Measurements from ENCODE around the gene COQ2. TPM values are rescaled to one million over a fixed set of nuclear protein-coding genes. Genes with fewer than 3 reads are reported as not detected.

COQ2 gene
- total RNA-seq, 6 experiments from 2014 or later: 15.4 to 23.2 (median 20.6) TPM

- peaks cover 3% of the 10 kb centered on the region; the same call in 1 of the 2 replicates for H3K27me3 Mint-ChIP-seq (ENCODE audit: insufficient read depth)
- no peaks in the 10 kb centered on the region; the same call in 1 of the 2 replicates for H3K36me3 Mint-ChIP-seq (ENCODE audit: low read depth)
- DNase-seq: no peak
- peaks cover 10% of the 10 kb centered on the region for H3K4me1 Mint-ChIP-seq (ENCODE audit: low read depth)
- TF ChIP-seq CTCF (IDR thresholded peaks at IDR 0.05): no peak
- no peak overlapping the region for H3K4me3 Mint-ChIP-seq
- H3K27ac Mint-ChIP-seq: no peak overlapping the region
- H3K9me3 Mint-ChIP-seq: no peaks in the 10 kb centered on the region
Observed at GRCh38 chr4:83315341-83315870, 30.8 kb upstream of the COQ2 start.

GRCh38 chr4:83308672-83309071 is 24.1 kb upstream of the COQ2 start:
- Mint-ChIP-seq H3K4me3 (no peak overlapping the region), H3K9me3 (no peaks in the 10 kb centered on the region), H3K27me3 (ENCODE audit: insufficient read depth) (peaks cover 15% of the 10 kb centered on the region), H3K4me1 (ENCODE audit: low read depth) (no peaks in the 10 kb centered on the region), H3K36me3 (ENCODE audit: low read depth) (no peaks in the 10 kb centered on the region; the same call in 1 of the 2 replicates), H3K27ac (no peak overlapping the region)
- no peak for TF ChIP-seq CTCF (IDR thresholded peaks at IDR 0.05)
- no peak for DNase-seq

GRCh38 chr4:83307920-83308319 is 23.3 kb upstream of the COQ2 start:
- no peak overlapping the region for H3K4me3 Mint-ChIP-seq
- H3K36me3 Mint-ChIP-seq (ENCODE audit: low read depth): no peaks in the 10 kb centered on the region; the same call in 1 of the 2 replicates
- no peak for TF ChIP-seq CTCF (IDR thresholded peaks at IDR 0.05)
- no peaks in the 10 kb centered on the region for H3K4me1 Mint-ChIP-seq (ENCODE audit: low read depth)
- H3K9me3 Mint-ChIP-seq: no peaks in the 10 kb centered on the region
- peaks cover 15% of the 10 kb centered on the region for H3K27me3 Mint-ChIP-seq (ENCODE audit: insufficient read depth)
- no peak for DNase-seq
- no peak overlapping the region for H3K27ac Mint-ChIP-seq

- no peak for TF ChIP-seq CTCF (IDR thresholded peaks at IDR 0.05)
- H3K4me3 Mint-ChIP-seq: no peak overlapping the region
- no peaks in the 10 kb centered on the region for H3K9me3 Mint-ChIP-seq
- no peak overlapping the region for H3K27ac Mint-ChIP-seq
- peaks cover 15% of the 10 kb centered on the region for H3K27me3 Mint-ChIP-seq (ENCODE audit: insufficient read depth)
- DNase-seq: no peak
- no peaks in the 10 kb centered on the region for H3K4me1 Mint-ChIP-seq (ENCODE audit: low read depth)
- no peaks in the 10 kb centered on the region for H3K36me3 Mint-ChIP-seq (ENCODE audit: low read depth)
Observed at GRCh38 chr4:83305187-83305586, 20.6 kb upstream of the COQ2 start.

DNA sequence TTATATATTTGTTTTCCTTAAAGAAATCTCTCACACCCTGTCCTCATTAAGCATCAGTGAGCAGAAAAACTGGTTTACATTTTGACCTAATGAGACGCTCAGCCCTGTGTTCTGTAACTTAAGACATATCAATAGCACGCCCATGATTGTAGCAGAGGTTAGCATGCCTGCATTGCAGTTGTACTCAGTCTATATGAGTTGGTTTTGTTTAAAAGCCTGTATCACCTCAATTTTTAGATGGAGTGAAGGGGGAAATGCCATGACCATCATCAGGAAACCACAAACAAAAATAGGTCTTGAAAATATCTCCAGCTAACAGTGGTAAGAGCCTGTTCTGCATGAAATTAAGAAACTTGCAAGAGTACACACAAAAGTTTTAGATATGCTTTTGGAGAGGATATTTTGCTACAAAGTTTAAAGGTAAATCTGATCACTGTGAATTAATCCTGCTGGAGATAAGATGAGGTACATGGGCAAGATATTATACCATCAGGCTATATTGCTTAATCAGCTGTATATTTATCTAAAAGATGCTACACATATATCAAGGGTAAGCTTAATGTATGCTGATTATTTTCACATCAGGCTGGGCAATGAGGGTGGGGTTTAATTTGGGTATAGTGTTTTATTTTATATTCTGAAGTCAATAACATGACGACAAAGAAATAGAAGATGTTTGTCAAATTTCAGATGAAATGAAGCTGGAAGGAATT is 13.1 kb upstream of the COQ2 start:
- H3K27ac Mint-ChIP-seq: no peak overlapping the region
- no peaks in the 10 kb centered on the region for H3K36me3 Mint-ChIP-seq (ENCODE audit: low read depth)
- H3K4me3 Mint-ChIP-seq: no peak overlapping the region
- no peak for TF ChIP-seq CTCF (IDR thresholded peaks at IDR 0.05)
- H3K27me3 Mint-ChIP-seq (ENCODE audit: insufficient read depth): peaks cover 7% of the 10 kb centered on the region
- no peak for DNase-seq
- H3K9me3 Mint-ChIP-seq: no peaks in the 10 kb centered on the region
- peaks cover 9% of the 10 kb centered on the region; the same call in 1 of the 2 replicates for H3K4me1 Mint-ChIP-seq (ENCODE audit: low read depth)
